GM18511 (cell line): ENCODE data around the gene CTPS2.
A peak's percentile ranks its signal among the peaks of the same experiment; 100 is the strongest.
"Not testable (repeated sequence)": the region's sequence is repeated elsewhere in the genome, so short reads cannot be mapped to it uniquely, and the experiment has no call there.

Experiments
- ATAC-seq: cut with Tn5 transposase; IDR thresholded peaks from one replicate; pipeline ENCODE4 v1.9.1; 2021; ENCODE audit warnings: mild to moderate bottlenecking, moderate library complexity; ENCODE audit not compliant: unreplicated experiment

The CTPS2 gene

GRCh38 chrX:16712548-16713155, at the start of gene CTPS2:
Gene CTPS2 (minus strand): TSS chrX:16712669. CDS start chrX:16702902, 9,767 bp downstream.
- ATAC-seq, result peak; percentile 83

GRCh38 chrX:16761500-16761899, 49.0 kb upstream of the CTPS2 start:
- not testable (repeated sequence) for ATAC-seq

GRCh38 chrX:16756724-16757123, 44.3 kb upstream of the CTPS2 start:
- ATAC-seq, result no peak

- ATAC-seq, result no peak
Measured at GRCh38 chrX:16754019-16754418, 41.5 kb upstream of the CTPS2 start.

- ATAC-seq, result no peak
Measured at GRCh38 chrX:16750136-16750535, 37.7 kb upstream of the CTPS2 start.

- ATAC-seq, result no peak
Measured at GRCh38 chrX:16748425-16748824, 36.0 kb upstream of the CTPS2 start.

- no peak for ATAC-seq
Measured at GRCh38 chrX:16745659-16746058, 33.2 kb upstream of the CTPS2 start.

- no peak for ATAC-seq
Measured at GRCh38 chrX:16745102-16745501, 32.6 kb upstream of the CTPS2 start.

GRCh38 chrX:16743604-16744325, 31.3 kb upstream of the CTPS2 start:
- no peak for ATAC-seq

- ATAC-seq, result no peak
Measured at GRCh38 chrX:16739574-16739973, 27.1 kb upstream of the CTPS2 start.

- no peak for ATAC-seq
Measured at GRCh38 chrX:16737024-16737423, 24.6 kb upstream of the CTPS2 start.

GRCh38 chrX:16733013-16733412, 20.5 kb upstream of the CTPS2 start:
- ATAC-seq, result no peak

GRCh38 chrX:16730450-16730849, 18.0 kb upstream of the CTPS2 start:
- ATAC-seq, result no peak

- no peak for ATAC-seq
Measured at GRCh38 chrX:16727637-16728036, 15.2 kb upstream of the CTPS2 start.

GRCh38 chrX:16726347-16726988, 14.0 kb upstream of the CTPS2 start:
- ATAC-seq, result peak; percentile 79

GRCh38 chrX:16725072-16725471, 12.6 kb upstream of the CTPS2 start:
- no peak for ATAC-seq

GRCh38 chrX:16722481-16722880, 10.0 kb upstream of the CTPS2 start:
- ATAC-seq, result no peak

- peak; percentile 99 for ATAC-seq
Measured at GRCh38 chrX:16719334-16720084, 7.0 kb upstream of the CTPS2 start, which contains the start of gene SYAP1. Gene SYAP1 (plus strand): TSS chrX:16719612. CDS start chrX:16719725, 113 bp downstream.

- peak; percentile 38 for ATAC-seq
Measured at GRCh38 chrX:16718824-16719333, 6.4 kb upstream of the CTPS2 start.

- not testable (repeated sequence) for ATAC-seq
Measured at GRCh38 chrX:16716451-16716850, 4.0 kb upstream of the CTPS2 start.

GRCh38 chrX:16715638-16716037, 3.2 kb upstream of the CTPS2 start:
- ATAC-seq, result not testable (repeated sequence)
